HCT116 (cell line): ENCODE data around the gene RAX. TPM values are rescaled to one million over a fixed set of nuclear protein-coding genes. Genes with fewer than 3 reads are reported as not detected.

ENCODE experiments used
- ATAC-seq: fragments of 200-7000 bp; cut with Tn5 transposase; 2 replicates; pipeline ENCODE4 v1.9.1; 2020; ENCODE audit warnings: mild to moderate bottlenecking, moderate library complexity
- BruUV-seq: library from RNA; stranded (reverse); fragments of 400-500 nt; replicated peaks from 2 replicates; lab custom pipeline; 2021; lab: Mats Ljungman, UMichigan
- CTCF ChIA-PET: fragments of 300-600 bp; sonication (Branson Sonifier 250); formaldehyde crosslinking; loops from one replicate; lab custom pipeline; 2021; ENCODE audit warnings: antibody characterized with exemption; lab: Charles Lee
- POLR2A ChIA-PET: fragments of 300-600, 350-600 bp; sonication (Branson Sonifier 250); formaldehyde crosslinking; loops from one replicate; lab custom pipeline; 2021; ENCODE audit warnings: antibody characterized with exemption; lab: Charles Lee
- RAD21 ChIA-PET, 2 experiments: fragments of 300-600 bp; sonication (Branson Sonifier 250); formaldehyde crosslinking; loops; one replicate each; lab custom pipeline; 2023; ENCODE audit warnings: low total read pairs in 2 of 2; ENCODE audit not compliant: uncharacterized antibody in 2 of 2, unreplicated experiment in 2 of 2, low non-redundant PET in 1 of 2; lab: Charles Lee
- DNase-seq: peaks from one replicate; pipeline ENCODE4 v3.0.0-alpha.2; 2010; ENCODE audit warnings: low read depth, low spot score
- H2AFZ ChIP-seq: fragments of 200-600 bp; shearing (Covaris generic), sonication (generic); 2 replicates; pipeline ENCODE4 v1.6.1; 2017; ENCODE audit warnings: low read depth, mixed run types, mixed read lengths, antibody characterized with exemption, low read length; ENCODE audit not compliant: poor library complexity, severe bottlenecking
- H3K27ac ChIP-seq: 2 replicates; pipeline ENCODE4 v1.5.1; 2012; ENCODE audit warnings: low read depth, low read length
- H3K27me3 ChIP-seq: fragments of 200-600 bp; sonication (generic); 2 replicates; pipeline ENCODE4 v1.6.1; 2016; ENCODE audit warnings: mixed run types, low read length, mixed read lengths; ENCODE audit not compliant: insufficient read depth
- H3K36me3 ChIP-seq, 2 experiments: fragments of 200-500 bp in 1 of 2; fragments of 200-600 bp in 1 of 2; sonication (Bioruptor generic) in 1 of 2; sonication (generic) in 1 of 2; 2 replicates each; pipeline versions ENCODE4 v1.5.1 to v1.6.1; 2014 to 2016; ENCODE audit warnings: low read length in 2 of 2, inconsistent platforms in 1 of 2, mixed read lengths in 1 of 2, mixed run types in 1 of 2; ENCODE audit not compliant: insufficient read depth in 2 of 2, control insufficient read depth in 1 of 2
- H3K4me1 ChIP-seq, 2 experiments: fragments of 200-600 bp in 1 of 2; sonication (generic) in 1 of 2; 2 replicates each; pipeline versions ENCODE4 v1.5.1 to v1.6.1; 2012 to 2017; ENCODE audit warnings: low read length in 2 of 2, inconsistent platforms in 1 of 2, mild to moderate bottlenecking in 1 of 2, mixed read lengths in 1 of 2, mixed run types in 1 of 2, moderate library complexity in 1 of 2; ENCODE audit not compliant: insufficient read depth in 2 of 2, control insufficient read depth in 1 of 2
- H3K4me2 ChIP-seq: fragments of 200-600 bp; sonication (generic); 2 replicates; pipeline ENCODE4 v1.6.1; 2017; ENCODE audit warnings: mixed run types, low read length, mixed read lengths
- H3K4me3 ChIP-seq, 2 experiments: fragments of 200-600 bp in 1 of 2; sonication (generic) in 1 of 2; replicated peaks in 1 of 2; 2 replicates each; pipeline ENCODE4 v1.5.1; 2011 to 2016; ENCODE audit warnings: low read length in 2 of 2, control low read depth in 1 of 2, low read depth in 1 of 2, mild to moderate bottlenecking in 1 of 2, mixed read lengths in 1 of 2, mixed run types in 1 of 2
- H3K79me2 ChIP-seq: fragments of 200-600 bp; sonication (generic); 2 replicates; pipeline ENCODE4 v1.6.1; 2017; ENCODE audit warnings: mild to moderate bottlenecking, mixed run types, low read length, moderate library complexity, mixed read lengths; ENCODE audit not compliant: insufficient read depth
- H3K9ac ChIP-seq: fragments of 200-600 bp; sonication (generic); 2 replicates; pipeline ENCODE4 v1.6.1; 2016; ENCODE audit warnings: low read length, mixed read lengths
- H3K9me2 ChIP-seq: fragments of 200-600 bp; sonication (generic), shearing (Covaris generic); 2 replicates; pipeline ENCODE4 v1.6.1; 2017; ENCODE audit warnings: mixed run types, mild to moderate bottlenecking, moderate library complexity; ENCODE audit not compliant: insufficient read depth
- H3K9me3 ChIP-seq, 2 experiments: fragments of 200-500 bp in 1 of 2; fragments of 200-600 bp in 1 of 2; sonication (Bioruptor generic) in 1 of 2; sonication (generic) in 1 of 2; 2 replicates each; pipeline ENCODE4 v1.6.1; 2014 to 2017; ENCODE audit warnings: low read length in 2 of 2, mixed read lengths in 2 of 2, inconsistent platforms in 1 of 2, low read depth in 1 of 2, mild to moderate bottlenecking in 1 of 2, mixed run types in 1 of 2, moderate library complexity in 1 of 2; ENCODE audit not compliant: control insufficient read depth in 1 of 2, insufficient read depth in 1 of 2
- H4K20me1 ChIP-seq: fragments of 200-600 bp; sonication (generic), shearing (Covaris generic); 2 replicates; pipeline ENCODE4 v1.6.1; 2017; ENCODE audit warnings: mixed run types, mild to moderate bottlenecking, moderate library complexity; ENCODE audit not compliant: insufficient read depth
- ATF3 ChIP-seq: IDR thresholded peaks from 2 replicates; pipeline ENCODE4 v1.6.1; 2012
- CEBPB ChIP-seq: IDR thresholded peaks from 2 replicates; pipeline ENCODE4 v1.6.1; 2012; ENCODE audit warnings: low read depth
- EZH2 ChIP-seq: fragments of 200-600 bp; sonication (generic); IDR thresholded peaks from 2 replicates; pipeline ENCODE4 v1.6.1; 2017; ENCODE audit warnings: antibody characterized with exemption, mixed run types
- JUND ChIP-seq: IDR thresholded peaks from 2 replicates; pipeline ENCODE4 v1.6.1; 2012
- POLR2AphosphoS5 ChIP-seq: IDR thresholded peaks from 2 replicates; pipeline ENCODE4 v1.6.1; 2011; ENCODE audit warnings: mild to moderate bottlenecking, low read depth, low read length, moderate library complexity
- RAD21 ChIP-seq: IDR thresholded peaks from 2 replicates; pipeline ENCODE4 v1.6.1; 2012; ENCODE audit warnings: low read depth, mild to moderate bottlenecking
- SIN3A ChIP-seq: IDR thresholded peaks from 2 replicates; pipeline ENCODE4 v1.6.1; 2012; ENCODE audit warnings: low read depth
- SRF ChIP-seq: IDR thresholded peaks from 2 replicates; pipeline ENCODE4 v1.6.1; 2012; ENCODE audit warnings: low read depth
- TCF7L2 ChIP-seq: IDR thresholded peaks from 2 replicates; pipeline ENCODE4 v1.7.0; 2011; ENCODE audit warnings: borderline replicate concordance, inconsistent platforms; ENCODE audit not compliant: insufficient read depth, insufficient read length; ENCODE audit errors: extremely low read depth
- ZBTB33 ChIP-seq: IDR thresholded peaks from 2 replicates; pipeline ENCODE4 v1.6.1; 2011; ENCODE audit warnings: mild to moderate bottlenecking, low read length, moderate library complexity; ENCODE audit not compliant: insufficient replicate concordance; ENCODE audit errors: extremely low read depth
- intact Hi-C: fragments of 100-400 bp; cut with micrococcal nuclease; formaldehyde crosslinking; loops from 2 replicates; pipeline ENCODE4 v1.10.0; 2022
- total RNA-seq: library from RNA; stranded (reverse); gene quantifications from one replicate; pipeline ENCODE4 v1.2.1, GENCODE V29; 2021; ENCODE audit not compliant: unreplicated experiment

Gene RAX
- total RNA-seq, 1 experiment from 2014 or later = not detected

GRCh38 chr18:59272221-59272888 is 899 bp downstream of the RAX start:
- ChIA-PET POLR2A (no interaction called here), RAD21 (no interaction called here), CTCF (interaction anchor here (0.6 kb wide), 1 partner anchor 130 kb away, joined by 3 read pairs; no protein-coding TSS in a partner anchor)
- Histone ChIP-seq H3K27me3 (peaks cover 11% of the 10 kb centered on the region; the same call in 1 of the 2 replicates), H2AFZ (no peak overlapping the region), H3K4me2 (no peak overlapping the region), H3K9me3 (no peaks in the 10 kb centered on the region), H3K79me2 (no peaks in the 10 kb centered on the region), H3K9ac (no peak overlapping the region), H4K20me1 (no peaks in the 10 kb centered on the region), H3K4me1 (peaks cover 0 to 7% of the 10 kb centered on the region in 2 experiments; a peak in 2 of 4 replicates), H3K4me3 (no peak overlapping the region), H3K9me2 (no peaks in the 10 kb centered on the region), H3K27ac (no peak overlapping the region), H3K36me3 (no peaks in the 10 kb centered on the region)
- DNase-seq = no peak
- intact Hi-C loops = no loop called here
- ATAC-seq = no peak
- no peak for TF ChIP-seq POLR2AphosphoS5
- TF ChIP-seq JUND = no peak
- TF ChIP-seq SRF = no peak
- TF ChIP-seq EZH2 = no peak
- no peak for TF ChIP-seq ATF3
- TF ChIP-seq TCF7L2 = no peak
- no peak for TF ChIP-seq SIN3A
- TF ChIP-seq RAD21 = no peak
- no peak for TF ChIP-seq CEBPB
- no peak for TF ChIP-seq ZBTB33
- BruUV-seq = no TSS peak
